Stimulated activated naive CD8-positive, alpha-beta T cell treated with anti-CD3 and anti-CD28 coated beads, Interleukin-15, Interleukin-2, amounts not matched to agents 100 U/mL and 50 U/mL, for 24 hours (primary cell): ENCODE data around the gene RABAC1.
"Not testable (repeated sequence)": the region's sequence is repeated elsewhere in the genome, so short reads cannot be mapped to it uniquely, and the experiment has no call there.

Experiments used
- ATAC-seq: fragments of 150-1000 bp; cut with Tn5 transposase; one replicate; pipeline ENCODE4 v1.10.0; 2021
- DNase-seq: peaks from one replicate; pipeline ENCODE4 v3.0.0; 2021

RABAC1 gene

GRCh38 chr19:41959056-41960053, at the start of gene RABAC1:
Gene RABAC1 (minus strand): TSS chr19:41959321. CDS start chr19:41959292, 29 bp downstream.
- DNase-seq (peak; percentile 90), ATAC-seq (peak; percentile 97)

- ATAC-seq, result no peak
- DNase-seq, result no peak
Observed at GRCh38 chr19:42006569-42006968, 47.4 kb upstream of the RABAC1 start.

GRCh38 chr19:42005504-42005903, 46.4 kb upstream of the RABAC1 start:
- DNase-seq (no peak), ATAC-seq (no peak)

GRCh38 chr19:42003506-42004294, 44.6 kb upstream of the RABAC1 start:
- DNase-seq (no peak), ATAC-seq (no peak)

GRCh38 chr19:41999878-42000208, 40.7 kb upstream of the RABAC1 start:
- DNase-seq (no peak), ATAC-seq (no peak)

GRCh38 chr19:41999071-41999877, 40.2 kb upstream of the RABAC1 start:
- ATAC-seq (no peak), DNase-seq (no peak)

GRCh38 chr19:41998246-41999020, 39.3 kb upstream of the RABAC1 start:
- ATAC-seq, result peak; percentile 15
- DNase-seq, result peak; percentile 76

GRCh38 chr19:41997851-41998229, 38.7 kb upstream of the RABAC1 start:
- no peak for DNase-seq
- ATAC-seq, result no peak

GRCh38 chr19:41997121-41997850, 38.2 kb upstream of the RABAC1 start:
- no peak for ATAC-seq
- peak; percentile 62 for DNase-seq

- DNase-seq (no peak), ATAC-seq (no peak)
Observed at GRCh38 chr19:41995959-41996797, 37.1 kb upstream of the RABAC1 start.

- no peak for DNase-seq
- no peak for ATAC-seq
Observed at GRCh38 chr19:41994994-41995958, 36.2 kb upstream of the RABAC1 start.

- ATAC-seq (peak; percentile 6), DNase-seq (no peak)
Observed at GRCh38 chr19:41994521-41994971, 35.4 kb upstream of the RABAC1 start.

- ATAC-seq (peak; percentile 74), DNase-seq (peak; percentile 72)
Observed at GRCh38 chr19:41993612-41994483, 34.7 kb upstream of the RABAC1 start, which contains the start of gene ATP1A3. Gene ATP1A3 (minus strand): TSS chr19:41994230. CDS start chr19:41994076, 154 bp downstream.

- DNase-seq, ATAC-seq: not testable (repeated sequence)
Observed at GRCh38 chr19:41991925-41992569, 32.9 kb upstream of the RABAC1 start.

- ATAC-seq (no peak), DNase-seq (no peak)
Observed at GRCh38 chr19:41991025-41991424, 31.9 kb upstream of the RABAC1 start.

- ATAC-seq, result no peak
- DNase-seq, result no peak
Observed at GRCh38 chr19:41990615-41991014, 31.5 kb upstream of the RABAC1 start.

- ATAC-seq (no peak), DNase-seq (no peak)
Observed at GRCh38 chr19:41990028-41990427, 30.9 kb upstream of the RABAC1 start.
